Fibroblast of lung (primary cell): ENCODE measurements around the gene CMIP. TPM values are rescaled to one million over a fixed set of nuclear protein-coding genes. Genes with fewer than 3 reads are reported as not detected.

Experiments
- DNase-seq, 2 donors: peaks; one replicate each; pipeline versions ENCODE4 v3.0.0 to v3.0.0-alpha.2; 2010; ENCODE audit warnings: low read depth in 2 of 2
- H2AFZ ChIP-seq: 2 replicates; pipeline ENCODE4 v1.5.1; 2012; ENCODE audit warnings: low read length, control low read depth, inconsistent platforms
- H3K27ac ChIP-seq: 2 replicates; pipeline ENCODE4 v1.5.1; 2011; ENCODE audit warnings: low read length, control low read depth; ENCODE audit not compliant: insufficient read depth
- H3K27me3 ChIP-seq: 2 replicates; pipeline ENCODE4 v1.5.1; 2011; ENCODE audit warnings: mild to moderate bottlenecking, low read length; ENCODE audit not compliant: control insufficient read depth, insufficient read depth
- H3K36me3 ChIP-seq: 2 replicates; pipeline ENCODE4 v1.5.1; 2011; ENCODE audit warnings: low read length; ENCODE audit not compliant: control insufficient read depth, insufficient read depth
- H3K4me1 ChIP-seq: 2 replicates; pipeline ENCODE4 v1.5.1; 2011; ENCODE audit warnings: low read length; ENCODE audit not compliant: control insufficient read depth, insufficient read depth; ENCODE audit errors: extremely low read depth
- H3K4me2 ChIP-seq: 2 replicates; pipeline ENCODE4 v1.5.1; 2011; ENCODE audit warnings: low read length, control low read depth; ENCODE audit not compliant: insufficient read depth; ENCODE audit errors: extremely low read depth
- H3K4me3 ChIP-seq, 4 experiments: fragments of 200-600 bp in 1 of 4; sonication (generic) in 1 of 4; replicated peaks in 1 of 4; 2 replicates each; pipeline ENCODE4 v1.5.1; 2011 to 2016; ENCODE audit warnings: low read length in 4 of 4, low read depth in 3 of 4, mild to moderate bottlenecking in 3 of 4, control low read depth in 2 of 4, inconsistent platforms in 1 of 4, mixed read lengths in 1 of 4; ENCODE audit not compliant: insufficient read depth in 1 of 4; ENCODE audit errors: control extremely low read depth in 1 of 4
- H3K79me2 ChIP-seq: 2 replicates; pipeline ENCODE4 v1.5.1; 2012; ENCODE audit warnings: mild to moderate bottlenecking, low read length, inconsistent platforms; ENCODE audit not compliant: control insufficient read depth, insufficient read depth
- H3K9ac ChIP-seq: 2 replicates; pipeline ENCODE4 v1.5.1; 2011; ENCODE audit warnings: mild to moderate bottlenecking, low read length, control low read depth; ENCODE audit not compliant: insufficient read depth
- H3K9me3 ChIP-seq: 2 replicates; pipeline ENCODE4 v1.5.1; 2012; ENCODE audit warnings: low read depth, low read length; ENCODE audit not compliant: control insufficient read depth, insufficient read depth
- H4K20me1 ChIP-seq: 2 replicates; pipeline ENCODE4 v1.5.1; 2011; ENCODE audit warnings: low read length; ENCODE audit not compliant: control insufficient read depth, insufficient read depth; ENCODE audit errors: extremely low read depth
- EZH2 ChIP-seq: IDR thresholded peaks from 2 replicates; pipeline ENCODE4 v1.5.1; 2012; ENCODE audit warnings: low read length, control low read depth, mild to moderate bottlenecking; ENCODE audit errors: missing control alignments
- polyA plus RNA-seq, 2 donors: library from polyadenylated mRNA; depleted of rRNA in 1 of 2; stranded (reverse) in 1 of 2; unstranded in 1 of 2; fragments of >200 nt; gene quantifications; 2 replicates each; pipeline ENCODE4 v1.2.1, GENCODE V29; 2011 to 2012; ENCODE audit warnings: missing spikeins in 1 of 2
- total RNA-seq: library from RNA; depleted of rRNA; stranded (reverse); fragments of >200 nt; gene quantifications from 2 replicates; pipeline ENCODE4 v1.2.1, GENCODE V29; 2014
- TF ChIP-seq, protein P1 (sequence below), 2 donors: IDR thresholded peaks in 1 of 2; conservative IDR thresholded peaks in 1 of 2; 1 replicate in 1 of 2; 2 replicates in 1 of 2; pipeline ENCODE4 v1.5.1; 2011 to 2012; ENCODE audit warnings: low read length in 2 of 2, control low read depth in 1 of 2, inconsistent platforms in 1 of 2, low read depth in 1 of 2, mild to moderate bottlenecking in 1 of 2

Gene CMIP
- total and polyA plus RNA-seq, 2 donors (not counting 1 experiment from before 2014, with no cell fraction given): 1.9 to 5.1 TPM

GRCh38 chr16:81494888-81495287 is 50.3 kb downstream of the CMIP start:
- Histone ChIP-seq H3K4me3 (no peak overlapping the region), H3K4me1 (peaks cover 3% of the 10 kb centered on the region), H3K79me2 (no peaks in the 10 kb centered on the region), H3K4me2 (no peak overlapping the region), H3K9me3 (no peaks in the 10 kb centered on the region), H4K20me1 (no peaks in the 10 kb centered on the region), H3K27me3 (no peaks in the 10 kb centered on the region), H2AFZ (no peak overlapping the region), H3K9ac (no peak overlapping the region), H3K36me3 (no peaks in the 10 kb centered on the region), H3K27ac (no peak overlapping the region)
- no peak for TF ChIP-seq EZH2
- TF ChIP-seq, protein P1, sequence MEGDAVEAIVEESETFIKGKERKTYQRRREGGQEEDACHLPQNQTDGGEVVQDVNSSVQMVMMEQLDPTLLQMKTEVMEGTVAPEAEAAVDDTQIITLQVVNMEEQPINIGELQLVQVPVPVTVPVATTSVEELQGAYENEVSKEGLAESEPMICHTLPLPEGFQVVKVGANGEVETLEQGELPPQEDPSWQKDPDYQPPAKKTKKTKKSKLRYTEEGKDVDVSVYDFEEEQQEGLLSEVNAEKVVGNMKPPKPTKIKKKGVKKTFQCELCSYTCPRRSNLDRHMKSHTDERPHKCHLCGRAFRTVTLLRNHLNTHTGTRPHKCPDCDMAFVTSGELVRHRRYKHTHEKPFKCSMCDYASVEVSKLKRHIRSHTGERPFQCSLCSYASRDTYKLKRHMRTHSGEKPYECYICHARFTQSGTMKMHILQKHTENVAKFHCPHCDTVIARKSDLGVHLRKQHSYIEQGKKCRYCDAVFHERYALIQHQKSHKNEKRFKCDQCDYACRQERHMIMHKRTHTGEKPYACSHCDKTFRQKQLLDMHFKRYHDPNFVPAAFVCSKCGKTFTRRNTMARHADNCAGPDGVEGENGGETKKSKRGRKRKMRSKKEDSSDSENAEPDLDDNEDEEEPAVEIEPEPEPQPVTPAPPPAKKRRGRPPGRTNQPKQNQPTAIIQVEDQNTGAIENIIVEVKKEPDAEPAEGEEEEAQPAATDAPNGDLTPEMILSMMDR (conservative IDR thresholded peaks at IDR 0.05 in 1 of 2, IDR thresholded peaks at IDR 0.05 in 1 of 2; ENCODE audit: low read depth in 1 of 2, low read length in 2 of 2): no peak
- DNase-seq: no peak

- H3K9me3 ChIP-seq: no peaks in the 10 kb centered on the region
- H3K4me1 ChIP-seq: peaks cover 3% of the 10 kb centered on the region
- no peak for DNase-seq
- no peaks in the 10 kb centered on the region for H3K36me3 ChIP-seq
- H2AFZ ChIP-seq: no peak overlapping the region
- H3K27me3 ChIP-seq: no peaks in the 10 kb centered on the region
- no peaks in the 10 kb centered on the region for H4K20me1 ChIP-seq
- H3K9ac ChIP-seq: no peak overlapping the region
- no peak overlapping the region for H3K4me3 ChIP-seq
- H3K79me2 ChIP-seq: no peaks in the 10 kb centered on the region
- no peak overlapping the region for H3K27ac ChIP-seq
- no peak for TF ChIP-seq EZH2
- TF ChIP-seq, protein P1 (conservative IDR thresholded peaks at IDR 0.05 in 1 of 2, IDR thresholded peaks at IDR 0.05 in 1 of 2; ENCODE audit: low read depth in 1 of 2, low read length in 2 of 2): no peak
- no peak overlapping the region for H3K4me2 ChIP-seq
These were observed 51.0 kb downstream of the CMIP start for GRCh38 chr16:81495321-81496234.

- TF ChIP-seq EZH2: no peak
- TF ChIP-seq, protein P1 (conservative IDR thresholded peaks at IDR 0.05 in 1 of 2, IDR thresholded peaks at IDR 0.05 in 1 of 2; ENCODE audit: low read depth in 1 of 2, low read length in 2 of 2): no peak
- Histone ChIP-seq H3K79me2 (no peaks in the 10 kb centered on the region), H3K4me1 (peaks cover 10% of the 10 kb centered on the region), H3K4me2 (no peak overlapping the region), H2AFZ (no peak overlapping the region), H3K27ac (no peak overlapping the region), H3K36me3 (no peaks in the 10 kb centered on the region), H3K27me3 (no peaks in the 10 kb centered on the region), H4K20me1 (no peaks in the 10 kb centered on the region), H3K9ac (no peak overlapping the region), H3K9me3 (no peaks in the 10 kb centered on the region), H3K4me3 (no peak overlapping the region)
- no peak for DNase-seq
These were observed 51.7 kb downstream of the CMIP start for GRCh38 chr16:81496321-81496720.
